Adipocyte (in vitro differentiated cells): ENCODE data around the gene PCYOX1L.

ENCODE experiments used
- DNase-seq: peaks from one replicate; pipeline ENCODE4 v3.0.0-alpha.2; 2015; ENCODE audit warnings: low read depth
- H3K27me3 ChIP-seq: replicated peaks from 2 replicates; pipeline ENCODE4 v1.7.0; 2013; ENCODE audit warnings: mild to moderate bottlenecking, low read length, moderate library complexity; ENCODE audit not compliant: control insufficient read depth, insufficient read depth
- H3K36me3 ChIP-seq: 2 replicates; pipeline ENCODE4 v1.7.0; 2013; ENCODE audit warnings: low read length, mild to moderate bottlenecking, moderate library complexity; ENCODE audit not compliant: control insufficient read depth, insufficient read depth, severe bottlenecking
- H3K4me1 ChIP-seq: 2 replicates; pipeline ENCODE4 v1.7.0; 2013; ENCODE audit warnings: mild to moderate bottlenecking, low read length, moderate library complexity; ENCODE audit not compliant: control insufficient read depth, insufficient read depth
- H3K4me3 ChIP-seq: 2 replicates; pipeline ENCODE4 v1.7.0; 2013; ENCODE audit warnings: mild to moderate bottlenecking, low read length, moderate library complexity
- H3K9ac ChIP-seq: 2 replicates; pipeline ENCODE4 v1.7.0; 2013; ENCODE audit warnings: mild to moderate bottlenecking, low read length, moderate library complexity
- H3K9me3 ChIP-seq: 2 replicates; pipeline ENCODE4 v1.7.0; 2013; ENCODE audit warnings: mild to moderate bottlenecking, low read length, moderate library complexity; ENCODE audit not compliant: control insufficient read depth

The PCYOX1L gene

GRCh38 chr5:149403923-149404745, 46.3 kb downstream of the PCYOX1L start:
- no peak for DNase-seq
- H3K4me1 ChIP-seq, result peaks cover 60% of the 10 kb centered on the region

GRCh38 chr5:149404746-149405549, 47.1 kb downstream of the PCYOX1L start:
- Histone ChIP-seq H3K4me3 (no peak overlapping the region), H3K9me3 (no peaks in the 10 kb centered on the region), H3K9ac (peak overlapping the region; percentile 97), H3K36me3 (peaks cover 5% of the 10 kb centered on the region), H3K27me3 (no peaks in the 10 kb centered on the region), H3K4me1 (peaks cover 65% of the 10 kb centered on the region)
- DNase-seq, result peak; percentile 86

More at GRCh38 chr5:149403923-149404745, 46.3 kb downstream of the PCYOX1L start:
- Histone ChIP-seq H3K4me3 (peak overlapping the region; percentile 39), H3K9me3 (no peaks in the 10 kb centered on the region), H3K36me3 (no peaks in the 10 kb centered on the region), H3K27me3 (no peaks in the 10 kb centered on the region), H3K9ac (peak overlapping the region; percentile 27)

GRCh38 chr5:149405550-149406202, 47.8 kb downstream of the PCYOX1L start:
- H3K4me1 ChIP-seq, result peaks cover 65% of the 10 kb centered on the region
- peak; percentile 56 for DNase-seq
- no peak overlapping the region for H3K4me3 ChIP-seq
- H3K9ac ChIP-seq, result peak overlapping the region; percentile 97
- peaks cover 11% of the 10 kb centered on the region for H3K36me3 ChIP-seq
- no peaks in the 10 kb centered on the region for H3K9me3 ChIP-seq
- no peaks in the 10 kb centered on the region for H3K27me3 ChIP-seq

GRCh38 chr5:149406203-149406978, 48.5 kb downstream of the PCYOX1L start:
- Histone ChIP-seq H3K27me3 (no peaks in the 10 kb centered on the region), H3K4me1 (peaks cover 70% of the 10 kb centered on the region), H3K9me3 (no peaks in the 10 kb centered on the region), H3K4me3 (peak overlapping the region; percentile 84), H3K36me3 (peaks cover 11% of the 10 kb centered on the region), H3K9ac (peak overlapping the region; percentile 97)
- DNase-seq, result peak; percentile 93

GRCh38 chr5:149406979-149407306, 49.1 kb downstream of the PCYOX1L start:
- Histone ChIP-seq H3K27me3 (no peaks in the 10 kb centered on the region), H3K4me1 (peaks cover 75% of the 10 kb centered on the region), H3K4me3 (peak overlapping the region; percentile 84), H3K36me3 (peaks cover 11% of the 10 kb centered on the region), H3K9ac (peak overlapping the region; percentile 97), H3K9me3 (no peaks in the 10 kb centered on the region)
- no peak for DNase-seq

- Histone ChIP-seq H3K9ac (peak overlapping the region; percentile 97), H3K4me3 (peak overlapping the region; percentile 84), H3K4me1 (peaks cover 81% of the 10 kb centered on the region), H3K36me3 (peaks cover 11% of the 10 kb centered on the region), H3K9me3 (no peaks in the 10 kb centered on the region), H3K27me3 (no peaks in the 10 kb centered on the region)
- DNase-seq, result peak; percentile 67
These were observed 49.7 kb downstream of the PCYOX1L start for GRCh38 chr5:149407323-149408251.

GRCh38 chr5:149408252-149409099, 50.6 kb downstream of the PCYOX1L start:
- no peak for DNase-seq
- H3K9me3 ChIP-seq, result no peaks in the 10 kb centered on the region
- peak overlapping the region; percentile 97 for H3K9ac ChIP-seq
- peaks cover 11% of the 10 kb centered on the region for H3K36me3 ChIP-seq
- peaks cover 85% of the 10 kb centered on the region for H3K4me1 ChIP-seq
- no peaks in the 10 kb centered on the region for H3K27me3 ChIP-seq
- peak overlapping the region; percentile 84 for H3K4me3 ChIP-seq

GRCh38 chr5:149409268-149409948, 51.6 kb downstream of the PCYOX1L start:
- Histone ChIP-seq H3K4me1 (peaks cover 85% of the 10 kb centered on the region), H3K36me3 (peaks cover 11% of the 10 kb centered on the region), H3K4me3 (peak overlapping the region; percentile 84), H3K27me3 (no peaks in the 10 kb centered on the region), H3K9ac (peak overlapping the region; percentile 97), H3K9me3 (no peaks in the 10 kb centered on the region)
- DNase-seq, result peak; percentile 58

- Histone ChIP-seq H3K4me3 (peak overlapping the region; percentile 84), H3K4me1 (peaks cover 85% of the 10 kb centered on the region), H3K36me3 (peaks cover 14% of the 10 kb centered on the region), H3K27me3 (no peaks in the 10 kb centered on the region), H3K9ac (peak overlapping the region; percentile 97), H3K9me3 (no peaks in the 10 kb centered on the region)
- DNase-seq, result no peak
These were observed 52.2 kb downstream of the PCYOX1L start for GRCh38 chr5:149410071-149410470.
